ENCODE measurements around the gene SPATA21.

The SPATA21 gene

GRCh38 chr1:16449065-16449464, 11.8 kb upstream of the SPATA21 start:
- Histone ChIP-seq H3K27me3 (ENCODE audit: control insufficient read depth, insufficient read depth, low read length) (no peaks in the 10 kb centered on the region), H3K9me3 (ENCODE audit: control insufficient read depth, insufficient read depth, low read length) (no peaks in the 10 kb centered on the region), H3K4me3 (ENCODE audit: low read depth, low read length) (no peak overlapping the region), H3K4me1 (ENCODE audit: control insufficient read depth, insufficient read depth, low read length) (no peaks in the 10 kb centered on the region), H3K36me3 (ENCODE audit: control insufficient read depth, insufficient read depth, low read length) (peaks cover 21% of the 10 kb centered on the region), H3K9ac (ENCODE audit: low read depth, low read length) (no peak overlapping the region)

GRCh38 chr1:16447641-16448040, 10.4 kb upstream of the SPATA21 start:
- no peaks in the 10 kb centered on the region for H3K4me1 ChIP-seq (ENCODE audit: control insufficient read depth, insufficient read depth, low read length)

GRCh38 chr1:16446116-16446515, 8.9 kb upstream of the SPATA21 start:
- Histone ChIP-seq H3K9ac (ENCODE audit: low read depth, low read length) (no peak overlapping the region), H3K36me3 (ENCODE audit: control insufficient read depth, insufficient read depth, low read length) (peaks cover 14% of the 10 kb centered on the region)

More at GRCh38 chr1:16447641-16448040, 10.4 kb upstream of the SPATA21 start:
- Histone ChIP-seq H3K9me3 (ENCODE audit: control insufficient read depth, insufficient read depth, low read length) (no peaks in the 10 kb centered on the region), H3K27me3 (ENCODE audit: control insufficient read depth, insufficient read depth, low read length) (peaks cover 3% of the 10 kb centered on the region), H3K36me3 (ENCODE audit: control insufficient read depth, insufficient read depth, low read length) (peaks cover 21% of the 10 kb centered on the region), H3K9ac (ENCODE audit: low read depth, low read length) (no peak overlapping the region), H3K4me3 (ENCODE audit: low read depth, low read length) (no peak overlapping the region)

GRCh38 chr1:16445052-16445451, 7.8 kb upstream of the SPATA21 start:
- H3K36me3 ChIP-seq (ENCODE audit: control insufficient read depth, insufficient read depth, low read length), result peaks cover 14% of the 10 kb centered on the region
- no peak overlapping the region for H3K9ac ChIP-seq (ENCODE audit: low read depth, low read length)
- no peaks in the 10 kb centered on the region for H3K9me3 ChIP-seq (ENCODE audit: control insufficient read depth, insufficient read depth, low read length)
- no peak overlapping the region for H3K4me3 ChIP-seq (ENCODE audit: low read depth, low read length)
- no peaks in the 10 kb centered on the region for H3K4me1 ChIP-seq (ENCODE audit: control insufficient read depth, insufficient read depth, low read length)
- H3K27me3 ChIP-seq (ENCODE audit: control insufficient read depth, insufficient read depth, low read length), result peaks cover 11% of the 10 kb centered on the region

More at GRCh38 chr1:16446116-16446515, 8.9 kb upstream of the SPATA21 start:
- Histone ChIP-seq H3K9me3 (ENCODE audit: control insufficient read depth, insufficient read depth, low read length) (no peaks in the 10 kb centered on the region), H3K4me1 (ENCODE audit: control insufficient read depth, insufficient read depth, low read length) (no peaks in the 10 kb centered on the region), H3K27me3 (ENCODE audit: control insufficient read depth, insufficient read depth, low read length) (peaks cover 11% of the 10 kb centered on the region), H3K4me3 (ENCODE audit: low read depth, low read length) (no peak overlapping the region)

GRCh38 chr1:16443975-16444770, 6.9 kb upstream of the SPATA21 start:
- Histone ChIP-seq H3K4me3 (ENCODE audit: low read depth, low read length) (no peak overlapping the region), H3K9me3 (ENCODE audit: control insufficient read depth, insufficient read depth, low read length) (no peaks in the 10 kb centered on the region), H3K27me3 (ENCODE audit: control insufficient read depth, insufficient read depth, low read length) (peaks cover 11% of the 10 kb centered on the region), H3K9ac (ENCODE audit: low read depth, low read length) (no peak overlapping the region), H3K4me1 (ENCODE audit: control insufficient read depth, insufficient read depth, low read length) (no peaks in the 10 kb centered on the region), H3K36me3 (ENCODE audit: control insufficient read depth, insufficient read depth, low read length) (peaks cover 14% of the 10 kb centered on the region)

DNA sequence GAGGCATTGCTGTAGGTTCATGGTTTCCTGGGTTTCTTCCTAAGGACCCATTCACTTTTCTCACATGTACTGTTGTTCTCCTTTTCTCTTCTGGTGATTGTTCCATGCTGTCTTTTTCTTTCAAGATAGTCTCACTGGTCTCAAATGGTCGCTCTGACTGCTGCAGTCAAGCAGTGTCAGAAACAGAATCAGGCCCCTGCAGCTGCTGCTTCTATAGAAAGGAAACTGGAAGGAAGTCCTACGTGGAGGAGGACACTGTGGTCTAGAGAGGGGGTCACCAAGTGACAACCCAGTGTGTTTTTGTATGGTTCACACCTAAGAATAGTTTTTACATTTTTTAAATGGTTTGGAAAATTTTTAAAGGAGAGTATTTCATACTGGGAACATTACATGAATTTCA, 5.7 kb upstream of the SPATA21 start:
- peaks cover 7% of the 10 kb centered on the region for H3K36me3 ChIP-seq (ENCODE audit: control insufficient read depth, insufficient read depth, low read length)
- H3K9ac ChIP-seq (ENCODE audit: low read depth, low read length), result no peak overlapping the region
- H3K27me3 ChIP-seq (ENCODE audit: control insufficient read depth, insufficient read depth, low read length), result peaks cover 11% of the 10 kb centered on the region
- no peaks in the 10 kb centered on the region for H3K9me3 ChIP-seq (ENCODE audit: control insufficient read depth, insufficient read depth, low read length)
- H3K4me3 ChIP-seq (ENCODE audit: low read depth, low read length), result no peak overlapping the region
- no peaks in the 10 kb centered on the region for H3K4me1 ChIP-seq (ENCODE audit: control insufficient read depth, insufficient read depth, low read length)

- Histone ChIP-seq H3K4me3 (ENCODE audit: low read depth, low read length) (no peak overlapping the region), H3K36me3 (ENCODE audit: control insufficient read depth, insufficient read depth, low read length) (peaks cover 4% of the 10 kb centered on the region), H3K27me3 (ENCODE audit: control insufficient read depth, insufficient read depth, low read length) (peaks cover 12% of the 10 kb centered on the region), H3K9me3 (ENCODE audit: control insufficient read depth, insufficient read depth, low read length) (no peaks in the 10 kb centered on the region), H3K4me1 (ENCODE audit: control insufficient read depth, insufficient read depth, low read length) (no peaks in the 10 kb centered on the region), H3K9ac (ENCODE audit: low read depth, low read length) (no peak overlapping the region)
Observed at GRCh38 chr1:16442265-16442664, 5.0 kb upstream of the SPATA21 start.

GRCh38 chr1:16441282-16441665, 4.0 kb upstream of the SPATA21 start:
- H3K4me3 ChIP-seq (ENCODE audit: low read depth, low read length), result peak overlapping the region; percentile 100
- H3K4me1 ChIP-seq (ENCODE audit: control insufficient read depth, insufficient read depth, low read length), result no peaks in the 10 kb centered on the region
- H3K9me3 ChIP-seq (ENCODE audit: control insufficient read depth, insufficient read depth, low read length), result no peaks in the 10 kb centered on the region
- H3K9ac ChIP-seq (ENCODE audit: low read depth, low read length), result peak overlapping the region; percentile 65
- peaks cover 12% of the 10 kb centered on the region for H3K27me3 ChIP-seq (ENCODE audit: control insufficient read depth, insufficient read depth, low read length)
- peaks cover 4% of the 10 kb centered on the region for H3K36me3 ChIP-seq (ENCODE audit: control insufficient read depth, insufficient read depth, low read length)

- no peaks in the 10 kb centered on the region for H3K4me1 ChIP-seq (ENCODE audit: control insufficient read depth, insufficient read depth, low read length)
- H3K27me3 ChIP-seq (ENCODE audit: control insufficient read depth, insufficient read depth, low read length), result peaks cover 12% of the 10 kb centered on the region
- peak within 1 kb of the TSS; percentile 90 for H3K9ac ChIP-seq (ENCODE audit: low read depth, low read length)
- peak within 1 kb of the TSS; percentile 100 for H3K4me3 ChIP-seq (ENCODE audit: low read depth, low read length)
- H3K36me3 ChIP-seq (ENCODE audit: control insufficient read depth, insufficient read depth, low read length), result peaks cover 4% of the 10 kb centered on the region
- H3K9me3 ChIP-seq (ENCODE audit: control insufficient read depth, insufficient read depth, low read length), result no peaks in the 10 kb centered on the region
Observed at GRCh38 chr1:16440470-16441281, 3.5 kb upstream of the SPATA21 start, which contains the start of gene NECAP2. Gene NECAP2, plus strand, starts transcription at chr1:16440724. Its CDS starts 38 bp downstream, at chr1:16440762.

- Histone ChIP-seq H3K4me3 (ENCODE audit: low read depth, low read length) (peak overlapping the region; percentile 100), H3K9ac (ENCODE audit: low read depth, low read length) (no peak overlapping the region), H3K4me1 (ENCODE audit: control insufficient read depth, insufficient read depth, low read length) (no peaks in the 10 kb centered on the region), H3K36me3 (ENCODE audit: control insufficient read depth, insufficient read depth, low read length) (peaks cover 4% of the 10 kb centered on the region), H3K9me3 (ENCODE audit: control insufficient read depth, insufficient read depth, low read length) (no peaks in the 10 kb centered on the region), H3K27me3 (ENCODE audit: control insufficient read depth, insufficient read depth, low read length) (peaks cover 12% of the 10 kb centered on the region)
Observed at GRCh38 chr1:16440131-16440469, 2.9 kb upstream of the SPATA21 start.

- no peak overlapping the region for H3K9ac ChIP-seq (ENCODE audit: low read depth, low read length)
- H3K4me1 ChIP-seq (ENCODE audit: control insufficient read depth, insufficient read depth, low read length), result no peaks in the 10 kb centered on the region
Observed at GRCh38 chr1:16438924-16439323, 1.7 kb upstream of the SPATA21 start.

GRCh38 chr1:16438516-16438915, 1.3 kb upstream of the SPATA21 start:
- Histone ChIP-seq H3K27me3 (ENCODE audit: control insufficient read depth, insufficient read depth, low read length) (peaks cover 12% of the 10 kb centered on the region), H3K9ac (ENCODE audit: low read depth, low read length) (no peak overlapping the region), H3K4me3 (ENCODE audit: low read depth, low read length) (no peak overlapping the region), H3K4me1 (ENCODE audit: control insufficient read depth, insufficient read depth, low read length) (no peaks in the 10 kb centered on the region), H3K36me3 (ENCODE audit: control insufficient read depth, insufficient read depth, low read length) (no peaks in the 10 kb centered on the region), H3K9me3 (ENCODE audit: control insufficient read depth, insufficient read depth, low read length) (no peaks in the 10 kb centered on the region)

More at GRCh38 chr1:16438924-16439323, 1.7 kb upstream of the SPATA21 start:
- Histone ChIP-seq H3K4me3 (ENCODE audit: low read depth, low read length) (no peak overlapping the region), H3K27me3 (ENCODE audit: control insufficient read depth, insufficient read depth, low read length) (peaks cover 12% of the 10 kb centered on the region), H3K9me3 (ENCODE audit: control insufficient read depth, insufficient read depth, low read length) (no peaks in the 10 kb centered on the region), H3K36me3 (ENCODE audit: control insufficient read depth, insufficient read depth, low read length) (no peaks in the 10 kb centered on the region)
